OCI-M1 (cell line): ENCODE data around the gene TEKTIP1.
"Not testable (repeated sequence)": the region's sequence is repeated elsewhere in the genome, so short reads cannot be mapped to it uniquely, and the experiment has no call there.

Source experiments
- DNase-seq: peaks from one replicate; lab custom pipeline; 2025; lab: John Stamatoyannopoulos, UW

Gene TEKTIP1

GRCh38 chr19:3523361-3524077 is 15.5 kb upstream of the TEKTIP1 start:
- no peak for DNase-seq

DNA sequence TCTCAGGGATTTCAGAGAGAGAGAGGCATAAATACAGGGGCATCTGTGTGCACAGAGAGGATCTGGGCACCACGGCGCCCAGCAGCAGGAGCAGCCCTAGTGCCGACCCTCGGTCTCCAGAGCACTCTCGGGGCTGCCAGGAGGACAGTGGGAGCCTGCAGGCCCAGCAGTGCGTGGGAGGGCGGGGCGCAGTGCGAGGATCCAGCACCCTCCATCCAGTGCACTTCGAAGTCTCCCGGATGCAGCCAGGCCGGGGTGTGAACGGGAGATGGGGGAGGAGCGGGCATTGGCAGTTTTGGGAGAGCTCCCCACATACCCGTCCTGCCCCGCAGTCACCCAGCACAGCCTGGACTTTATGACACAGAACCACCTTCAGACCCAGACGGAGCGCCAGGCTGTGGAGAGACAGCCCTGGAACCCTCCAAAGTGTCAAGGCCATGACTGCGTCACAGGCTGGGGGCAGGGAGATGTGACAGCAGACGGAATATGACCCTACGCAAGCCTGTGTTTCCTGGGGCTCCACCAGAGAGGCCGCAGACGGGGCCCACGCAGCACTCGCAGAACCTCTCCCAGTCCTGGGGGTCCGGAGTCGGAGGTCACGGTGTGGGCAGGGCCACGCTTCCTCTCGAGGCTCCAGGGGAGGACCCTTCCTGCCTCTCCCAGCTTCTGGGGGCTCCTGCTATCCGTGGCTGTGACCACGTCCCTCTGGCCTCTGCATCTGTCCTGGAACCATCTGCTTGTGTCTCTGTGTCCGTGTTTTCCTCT is 14.7 kb upstream of the TEKTIP1 start:
- no peak for DNase-seq

DNA sequence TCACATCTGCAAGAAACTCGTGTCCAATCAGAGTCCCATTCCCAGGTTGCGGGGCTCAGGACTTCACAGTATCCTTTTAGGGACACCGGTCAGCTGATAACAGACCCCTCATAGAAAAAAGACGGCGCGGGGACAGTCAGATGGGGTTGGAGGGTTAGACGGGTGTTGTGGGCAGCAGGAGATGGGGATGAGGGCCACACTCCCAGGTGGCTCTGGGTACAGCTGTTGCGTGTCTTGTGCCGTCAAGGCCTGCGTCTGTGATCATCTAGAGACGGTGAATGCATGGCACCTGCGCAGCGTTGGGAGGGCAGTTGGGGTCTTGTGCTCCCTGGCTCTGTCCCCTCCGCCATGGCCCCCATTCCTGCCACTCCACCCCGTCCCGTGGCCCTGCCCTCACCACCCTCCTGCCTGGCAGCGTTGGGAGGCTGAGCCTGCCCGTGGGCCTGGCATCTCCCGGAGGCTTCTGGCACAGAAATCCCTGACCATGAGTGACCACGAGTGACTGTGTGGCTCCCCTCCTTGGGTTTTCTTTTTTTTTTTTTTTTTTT is 14.0 kb upstream of the TEKTIP1 start:
- DNase-seq = no peak

GRCh38 chr19:3526507-3527237 is 12.3 kb upstream of the TEKTIP1 start:
- DNase-seq = no peak

DNA sequence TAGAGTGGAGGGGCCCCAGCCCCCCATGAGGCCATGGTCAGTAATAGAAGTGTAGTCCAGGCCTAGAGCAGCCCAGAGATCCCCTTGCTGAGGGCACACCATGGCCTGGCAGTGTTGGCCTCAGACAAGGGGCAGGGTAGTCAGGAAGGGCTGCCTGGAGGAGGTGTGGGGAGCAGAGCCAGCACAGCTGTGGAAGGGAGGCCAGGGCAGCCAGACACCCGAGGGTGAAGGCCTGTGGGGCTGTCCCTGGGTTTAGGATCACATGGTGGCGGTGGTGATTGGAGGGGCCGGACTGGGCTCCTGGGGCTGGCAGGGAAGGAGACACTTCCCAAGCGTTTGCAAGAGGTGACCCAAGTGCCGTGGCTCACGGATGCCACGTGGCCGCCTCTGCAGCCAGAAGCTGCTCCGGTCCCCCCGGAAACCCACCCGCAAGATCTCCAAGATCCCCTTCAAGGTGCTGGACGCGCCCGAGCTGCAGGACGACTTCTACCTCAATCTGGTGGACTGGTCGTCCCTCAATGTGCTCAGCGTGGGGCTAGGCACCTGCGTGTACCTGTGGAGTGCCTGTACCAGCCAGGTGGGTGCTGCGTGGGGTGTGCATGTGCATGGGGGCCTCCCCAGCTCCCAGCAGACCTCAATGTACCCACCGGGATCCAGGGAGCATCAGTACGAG is 11.6 kb upstream of the TEKTIP1 start:
- DNase-seq = no peak

- DNase-seq = no peak
These were observed 10.9 kb upstream of the TEKTIP1 start for GRCh38 chr19:3528080-3528479.

GRCh38 chr19:3528539-3529211 is 10.3 kb upstream of the TEKTIP1 start:
- no peak for DNase-seq

DNA sequence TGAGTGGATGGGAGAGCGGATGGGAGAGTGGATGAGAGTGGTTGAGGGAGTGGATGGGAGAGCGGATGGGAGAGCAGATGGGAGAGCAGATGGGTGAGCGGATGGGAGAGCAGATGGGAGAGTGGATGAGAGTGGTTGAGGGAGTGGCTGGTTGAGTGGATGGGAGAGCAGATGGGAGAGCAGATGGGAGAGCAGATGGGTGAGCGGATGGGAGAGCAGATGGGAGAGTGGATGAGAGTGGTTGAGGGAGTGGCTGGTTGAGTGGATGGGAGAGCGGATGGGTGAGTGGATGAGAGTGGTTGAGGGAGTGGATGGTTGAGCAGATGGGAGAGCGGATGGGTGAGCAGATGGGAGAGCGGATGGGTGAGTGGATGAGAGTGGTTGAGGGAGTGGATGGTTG is 9.7 kb upstream of the TEKTIP1 start:
- not testable (repeated sequence) for DNase-seq

DNA sequence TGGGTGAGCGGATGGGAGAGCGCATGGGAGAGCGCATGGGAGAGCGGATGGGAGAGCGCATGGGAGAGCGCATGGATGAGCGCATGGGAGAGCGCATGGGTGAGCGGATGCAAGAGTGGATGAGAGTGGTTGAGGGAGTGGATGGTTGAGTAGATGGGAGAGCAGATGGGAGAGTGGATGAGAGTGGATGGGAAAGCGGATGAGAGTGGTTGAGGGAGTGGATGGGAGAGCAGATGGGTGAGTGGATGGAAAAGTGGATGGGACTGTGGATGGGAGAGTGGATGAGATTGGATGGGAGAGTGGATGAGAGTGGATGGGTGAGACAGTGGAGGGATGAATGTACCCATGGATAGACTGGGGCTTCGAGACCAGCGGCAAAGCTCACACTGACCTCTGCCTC is 8.6 kb upstream of the TEKTIP1 start:
- no peak for DNase-seq

GRCh38 chr19:3531716-3532115 is 7.3 kb upstream of the TEKTIP1 start:
- DNase-seq = no peak

GRCh38 chr19:3532154-3532786 is 6.7 kb upstream of the TEKTIP1 start:
- no peak for DNase-seq

- no peak for DNase-seq
These were observed 5.9 kb upstream of the TEKTIP1 start for GRCh38 chr19:3533033-3533432.

- DNase-seq = no peak
These were observed 5.3 kb upstream of the TEKTIP1 start for GRCh38 chr19:3533563-3534216.

- DNase-seq = no peak
These were observed 4.4 kb upstream of the TEKTIP1 start for GRCh38 chr19:3534375-3535234.

- DNase-seq = no peak
These were observed 3.8 kb upstream of the TEKTIP1 start for GRCh38 chr19:3535235-3535535.

DNA sequence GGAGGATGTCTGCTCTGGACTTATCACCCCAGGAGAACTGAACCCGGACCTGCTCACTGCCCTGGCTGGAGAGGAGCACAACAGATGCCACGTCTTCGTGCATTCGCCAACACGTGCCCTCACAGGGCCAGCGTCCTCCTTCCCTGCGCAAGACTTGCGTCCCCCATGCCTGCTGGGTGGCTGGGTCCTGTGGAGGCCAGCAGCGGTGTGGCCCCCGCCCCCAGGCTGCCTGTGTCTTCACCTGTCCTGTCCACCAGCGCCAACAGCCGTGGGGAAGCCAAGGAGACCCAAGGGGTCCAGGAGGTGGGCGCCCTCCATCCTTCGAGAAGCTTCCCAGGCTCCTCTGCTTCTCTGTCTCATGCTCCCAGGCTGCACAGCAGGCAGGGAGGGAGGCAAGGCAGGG is 3.4 kb upstream of the TEKTIP1 start:
- DNase-seq = no peak

- no peak for DNase-seq
These were observed 3.0 kb upstream of the TEKTIP1 start for GRCh38 chr19:3535981-3536380.

- DNase-seq = no peak
These were observed 2.4 kb upstream of the TEKTIP1 start for GRCh38 chr19:3536429-3537100.

DNA sequence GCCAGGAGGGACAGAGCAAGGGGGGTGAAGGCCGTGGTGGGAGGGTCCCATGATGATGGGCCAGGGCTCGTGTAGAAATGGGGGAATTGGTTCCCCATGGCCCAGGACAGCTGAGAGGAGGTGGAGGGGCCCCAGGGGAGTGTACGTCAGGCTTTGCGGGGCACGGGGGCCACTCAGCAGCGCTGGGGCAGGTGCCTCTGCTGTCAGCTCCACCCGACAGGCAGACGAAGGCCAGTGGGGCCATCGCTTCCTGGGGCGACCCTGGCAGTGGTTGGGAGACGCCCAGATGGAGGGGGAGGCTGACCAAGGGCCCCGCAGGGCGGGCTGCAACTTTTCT is 1.9 kb upstream of the TEKTIP1 start:
- DNase-seq = no peak
